Pancreas (tissue), 10 donors: ENCODE results near the gene RIPOR2. TPM values are rescaled to one million over a fixed set of nuclear protein-coding genes. Genes with fewer than 3 reads are reported as not detected.

Source experiments
- ATAC-seq, 4 donors: fragments of 200-7000 bp; cut with Tn5 transposase; one replicate each; pipeline versions ENCODE4 v1.8.0 to v1.9.1; 2020; ENCODE audit warnings: mild to moderate bottlenecking in 4 of 4, moderate library complexity in 4 of 4
- DNase-seq, 6 donors: peaks; one replicate each; pipeline ENCODE4 v3.0.0-alpha.2; 2020
- FAIRE-seq: peaks from 2 replicates; lab custom pipeline; 2012; peaks lifted over from hg19 to GRCh38; lab: Jason Lieb, UNC
- H3K27ac ChIP-seq, 4 donors: fragments of 200-600 bp; sonication (generic); 1 replicate in 3 of 4; 2 replicates in 1 of 4; pipeline versions ENCODE4 v1.5.0 to v1.8.0; 2020
- H3K27me3 ChIP-seq, 4 donors: fragments of 200-600 bp; one replicate each; pipeline ENCODE4 v1.8.0; 2021
- H3K36me3 ChIP-seq, 3 donors: fragments of 200-600 bp; sonication (generic) in 1 of 3; one replicate each; pipeline versions ENCODE4 v1.5.0 to v1.8.0; 2020 to 2021
- H3K4me1 ChIP-seq, 3 donors: fragments of 200-600 bp; one replicate each; pipeline ENCODE4 v1.8.0; 2021
- H3K4me3 ChIP-seq, 4 donors: fragments of 200-600 bp; sonication (generic) in 2 of 4; one replicate each; pipeline versions ENCODE4 v1.5.0 to v1.8.0; 2020 to 2021
- H3K9me3 ChIP-seq, 4 donors: fragments of 200-600 bp; one replicate each; pipeline ENCODE4 v1.8.0; 2021
- WGBS, 2 donors: extraction: QIAGEN DNeasy Blood & Tissue Kit; methylation state at CpG; one replicate each; pipeline ENCODE4 v1.1.7; 2013; 5-methylcytosine and 5-hydroxymethylcytosine counted together
- intact Hi-C, 3 donors: fragments of 100-400 bp; cut with DNase I; formaldehyde crosslinking; loops; one replicate each; pipeline versions ENCODE4 v1.11.1 to v1.14.2; 2022
- polyA plus RNA-seq, 2 donors: library from polyadenylated mRNA; stranded (reverse); fragments of 200-250 nt; gene quantifications; one replicate each; pipeline ENCODE4 v1.2.3, GENCODE V29; 2013
- total RNA-seq, 6 donors: library from RNA; stranded (reverse); fragmentation: NEBNext Ultra II Directional in 4 of 6; extraction: Animal tissue kit (Norgen Biotek cat#: 25700) in 4 of 6; gene quantifications; one replicate each; pipeline versions ENCODE4 v1.2.1 to v1.2.4, GENCODE V29; 2021 to 2023
- TF ChIP-seq, protein P1 (sequence below), 4 donors: fragments of 200-600 bp; sonication (generic) in 3 of 4; IDR thresholded peaks; one replicate each; pipeline versions ENCODE4 v1.5.0 to v1.8.0; 2021; ENCODE audit warnings: antibody characterized with exemption in 4 of 4
- donor health status: healthy with polysubstance abuse.
- donor health status: DM: no; HTN: no; CAD: no; lungs with moderate emphysema.
- donor health status: DM: no; HTN: no; CAD: no.
- donor health status: control.
- donor health status: control.
- donor health status: Bipolar disorder and iron deficiency.
- donor health status: DM: yes; HTN: yes; CAD: no.
- donor health status: DM: no; HTN: no; CAD: no.
- donor health status: DM: no; HTN: no; CAD: no.
- donor health status: DM: yes; HTN: yes; CAD: no.

RIPOR2 gene
- total and polyA plus RNA-seq, 8 donors, result 0.28 to 3.7 (median 1.00) TPM

DNA sequence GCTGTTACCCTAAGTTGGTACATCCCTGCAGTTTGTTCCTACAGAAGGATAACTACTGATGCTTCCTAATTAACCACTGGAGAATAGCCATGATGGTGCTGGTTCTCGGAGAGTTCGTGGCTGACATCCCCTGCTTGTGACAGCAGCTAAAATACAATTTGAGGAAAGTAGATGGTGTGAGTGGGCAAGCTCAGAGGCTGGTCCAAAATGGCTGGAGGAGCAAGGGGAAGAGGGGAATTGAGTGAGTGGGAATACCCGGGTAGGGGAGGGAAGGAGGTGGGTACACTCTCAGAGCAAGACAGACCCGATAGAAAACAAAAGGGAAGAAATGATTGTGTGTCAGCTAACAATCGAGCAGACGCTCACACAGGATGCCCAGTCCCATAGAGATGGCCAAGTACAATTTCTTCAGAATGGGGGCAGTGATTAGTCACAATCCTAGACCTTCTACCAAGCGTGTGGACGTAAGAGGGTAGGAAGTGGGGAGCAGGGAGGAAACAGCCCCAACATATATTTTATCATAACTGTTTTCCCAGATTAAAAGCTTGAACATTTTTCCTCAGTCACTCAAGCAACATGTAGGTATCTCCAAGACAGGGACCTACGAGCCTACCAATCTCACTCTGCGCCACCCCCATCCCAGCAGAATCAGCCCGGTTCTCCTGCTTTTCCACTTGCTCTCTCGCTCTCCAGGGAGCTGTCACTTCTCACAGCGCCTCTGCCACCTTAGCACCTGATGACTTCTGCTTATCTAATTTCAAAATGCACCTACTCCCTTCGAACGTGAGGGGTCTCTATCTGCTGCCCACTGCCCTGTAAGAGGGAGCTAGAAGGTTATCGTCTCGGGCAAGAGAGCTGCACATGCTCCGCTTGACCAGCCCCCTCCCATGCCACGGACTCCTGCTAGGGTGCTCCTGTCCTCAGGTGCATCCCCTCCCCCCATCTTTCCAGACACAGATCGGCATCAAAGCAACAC lies 26.2 kb downstream of the RIPOR2 start:
- peak overlapping the region in 1 of 4 donors; percentile 52 for H3K4me3 ChIP-seq
- FAIRE-seq, result no peak
- no peak overlapping the region for H3K27ac ChIP-seq
- intact Hi-C loops, result no loop called here
- H3K4me1 ChIP-seq, result peaks cover 4 to 9% (median 6%) of the 10 kb centered on the region in 3 donors
- TF ChIP-seq, protein P1, sequence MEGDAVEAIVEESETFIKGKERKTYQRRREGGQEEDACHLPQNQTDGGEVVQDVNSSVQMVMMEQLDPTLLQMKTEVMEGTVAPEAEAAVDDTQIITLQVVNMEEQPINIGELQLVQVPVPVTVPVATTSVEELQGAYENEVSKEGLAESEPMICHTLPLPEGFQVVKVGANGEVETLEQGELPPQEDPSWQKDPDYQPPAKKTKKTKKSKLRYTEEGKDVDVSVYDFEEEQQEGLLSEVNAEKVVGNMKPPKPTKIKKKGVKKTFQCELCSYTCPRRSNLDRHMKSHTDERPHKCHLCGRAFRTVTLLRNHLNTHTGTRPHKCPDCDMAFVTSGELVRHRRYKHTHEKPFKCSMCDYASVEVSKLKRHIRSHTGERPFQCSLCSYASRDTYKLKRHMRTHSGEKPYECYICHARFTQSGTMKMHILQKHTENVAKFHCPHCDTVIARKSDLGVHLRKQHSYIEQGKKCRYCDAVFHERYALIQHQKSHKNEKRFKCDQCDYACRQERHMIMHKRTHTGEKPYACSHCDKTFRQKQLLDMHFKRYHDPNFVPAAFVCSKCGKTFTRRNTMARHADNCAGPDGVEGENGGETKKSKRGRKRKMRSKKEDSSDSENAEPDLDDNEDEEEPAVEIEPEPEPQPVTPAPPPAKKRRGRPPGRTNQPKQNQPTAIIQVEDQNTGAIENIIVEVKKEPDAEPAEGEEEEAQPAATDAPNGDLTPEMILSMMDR (IDR thresholded peaks at IDR 0.05), result no peak
- peaks cover 0 to 8% (median 0%) of the 10 kb centered on the region in 4 donors for H3K27me3 ChIP-seq
- no peak for ATAC-seq
- no peaks in the 10 kb centered on the region for H3K36me3 ChIP-seq
- no peak for DNase-seq
- H3K9me3 ChIP-seq, result no peaks in the 10 kb centered on the region
- 59 to 61% methylated on average over 20 of the region's 20 CpGs for WGBS, 2 donors

DNA sequence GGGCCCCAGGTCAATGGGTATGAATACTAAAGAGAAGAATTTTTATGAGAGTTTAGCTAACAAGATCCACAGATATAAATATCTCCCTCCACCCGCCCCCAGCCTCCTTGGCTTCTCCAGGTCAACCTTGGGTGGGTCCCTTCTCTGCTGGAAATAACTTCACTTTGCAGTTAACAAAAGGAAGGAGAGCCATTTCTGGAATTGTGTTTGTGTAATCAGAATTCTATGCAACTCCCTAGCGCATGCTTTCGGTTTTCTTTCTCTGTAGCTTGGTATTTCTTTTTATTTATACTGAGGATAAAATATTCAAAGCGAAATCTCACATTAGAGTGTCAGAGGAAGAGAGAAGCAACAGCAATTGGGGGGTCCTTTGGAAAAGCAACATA lies 27.1 kb downstream of the RIPOR2 start:
- intact Hi-C loops, result no loop called here
- peaks cover 0 to 8% (median 0%) of the 10 kb centered on the region in 4 donors for H3K27me3 ChIP-seq
- TF ChIP-seq, protein P1 (IDR thresholded peaks at IDR 0.05), result no peak
- 80 to 86% methylated on average over 4 of the region's 4 CpGs for WGBS, 2 donors
- no peak overlapping the region for H3K27ac ChIP-seq
- H3K4me3 ChIP-seq, result no peak overlapping the region
- FAIRE-seq (no peak), ATAC-seq (no peak), DNase-seq (no peak)
- no peaks in the 10 kb centered on the region for H3K36me3 ChIP-seq
- peaks cover 4 to 9% (median 6%) of the 10 kb centered on the region in 3 donors for H3K4me1 ChIP-seq
- H3K9me3 ChIP-seq, result no peaks in the 10 kb centered on the region

DNA sequence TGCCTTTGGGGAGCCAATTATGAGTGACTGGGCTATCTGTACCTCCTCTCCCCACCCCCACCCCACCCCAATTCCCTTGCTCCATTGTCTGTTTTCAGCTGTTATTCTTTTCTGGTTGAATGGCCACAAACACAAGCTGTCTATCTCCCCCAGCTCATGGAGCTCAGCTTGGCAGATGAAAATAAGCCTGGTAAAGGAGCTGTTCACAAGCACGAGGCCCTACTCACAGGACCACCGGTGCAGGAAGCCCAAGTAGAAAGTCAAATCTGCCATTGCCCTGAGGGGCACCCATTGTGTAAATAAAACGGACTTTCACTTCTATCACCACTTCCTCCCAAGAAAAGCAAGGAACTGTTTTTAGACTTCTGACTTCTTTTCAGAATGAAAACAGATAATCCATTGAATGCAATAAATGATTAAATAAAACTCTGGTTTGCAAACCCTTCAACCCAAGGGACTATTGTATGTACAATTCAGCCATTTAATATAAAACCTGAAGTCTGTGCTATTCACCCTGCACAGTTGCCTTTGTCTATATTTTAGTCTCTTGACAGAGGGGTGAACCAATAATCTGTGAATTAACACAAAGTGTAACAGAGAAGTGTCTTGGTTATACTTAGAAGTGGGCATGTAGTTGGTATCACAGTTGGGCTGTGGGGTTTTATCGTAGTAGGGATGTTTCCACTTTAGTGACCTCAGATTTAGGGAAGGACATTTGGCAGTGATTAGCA lies 27.7 kb downstream of the RIPOR2 start:
- intact Hi-C loops, result no loop called here
- no peak for DNase-seq
- H3K9me3 ChIP-seq, result no peaks in the 10 kb centered on the region
- WGBS, 2 donors, result 61 to 68% methylated on average over 4 of the region's 4 CpGs
- TF ChIP-seq, protein P1 (IDR thresholded peaks at IDR 0.05), result no peak
- no peak overlapping the region for H3K4me3 ChIP-seq
- ATAC-seq, result no peak
- peaks cover 0 to 8% (median 0%) of the 10 kb centered on the region in 4 donors for H3K27me3 ChIP-seq
- H3K36me3 ChIP-seq, result no peaks in the 10 kb centered on the region
- peaks cover 4 to 9% (median 6%) of the 10 kb centered on the region in 3 donors for H3K4me1 ChIP-seq
- H3K27ac ChIP-seq, result no peak overlapping the region
- FAIRE-seq, result no peak

DNA sequence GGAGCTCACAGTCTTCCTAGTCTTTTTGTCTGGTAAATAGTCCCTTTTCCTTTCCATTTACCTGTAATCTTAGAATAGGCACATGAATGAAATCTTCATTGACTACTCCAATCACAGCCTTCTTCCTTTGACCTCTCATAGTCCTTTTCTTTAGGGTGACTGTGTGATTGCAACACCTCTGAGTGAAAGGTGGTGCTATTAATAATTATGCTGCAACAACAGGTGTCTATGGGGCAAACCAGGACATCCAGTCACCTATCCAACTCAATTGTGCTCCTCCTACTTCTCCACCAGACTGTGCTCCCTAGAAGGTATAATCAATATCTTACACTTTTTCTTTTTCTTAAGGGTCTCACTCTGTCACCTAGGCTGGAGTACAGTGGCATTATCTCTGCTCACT lies 29.4 kb downstream of the RIPOR2 start:
- H3K27me3 ChIP-seq, result no peaks in the 10 kb centered on the region
- no peaks in the 10 kb centered on the region for H3K9me3 ChIP-seq
- DNase-seq (no peak), FAIRE-seq (no peak), ATAC-seq (no peak)
- TF ChIP-seq, protein P1 (IDR thresholded peaks at IDR 0.05), result no peak
- no peak overlapping the region for H3K27ac ChIP-seq
- H3K36me3 ChIP-seq, result no peaks in the 10 kb centered on the region
- peaks cover under 1 to 4% (median 1%) of the 10 kb centered on the region in 3 donors for H3K4me1 ChIP-seq
- H3K4me3 ChIP-seq, result no peak overlapping the region
- intact Hi-C loops, result no loop called here
